Measurements from ENCODE around the gene CDH4. TPM values are rescaled to one million over a fixed set of nuclear protein-coding genes. Genes with fewer than 3 reads are reported as not detected.

CDH4 gene
- total and polyA plus RNA-seq, 2 of the 4 experiments (the other 2 are of a cell fraction) = 1.6 to 3.5 TPM

- no peak overlapping the region for H2BK120ac ChIP-seq (ENCODE audit: low read depth, low read length)
- BruUV-seq (replicated peaks) = no TSS peak
- dilution Hi-C loops (cut with HindIII; ENCODE audit: low sequenced_read_pairs, unreplicated experiment) (no loop called here), in situ Hi-C loops (cut with MboI; ENCODE audit: low sequenced_read_pairs) (no loop called here), intact Hi-C loops (cut with micrococcal nuclease) (no loop called here)
- no peaks in the 10 kb centered on the region for H3K79me1 ChIP-seq (ENCODE audit: low read depth in 1 of 2, low read length in 2 of 2)
- H3K9me1 ChIP-seq (ENCODE audit: insufficient read depth, low read length) = no peaks in the 10 kb centered on the region
- no peak overlapping the region for H4K8ac ChIP-seq (ENCODE audit: low read depth in 2 of 2, low read length in 2 of 2)
- ChIA-PET CTCF (no interaction called here), POLR2A (ENCODE audit: unreplicated experiment) (no interaction called here)
- H4K20me1 ChIP-seq (ENCODE audit: insufficient read depth, low read length) = no peaks in the 10 kb centered on the region
- H4K5ac ChIP-seq (ENCODE audit: low read depth, low read length) = no peak overlapping the region
- no peaks in the 10 kb centered on the region for H3K36me3 ChIP-seq (ENCODE audit: control insufficient read depth, insufficient read depth, low read length)
- no peak overlapping the region for H4K91ac ChIP-seq (ENCODE audit: insufficient read depth, low read depth, low read length)
- H3K27me3 ChIP-seq (ENCODE audit: control insufficient read depth, insufficient read depth, low read length) = peaks cover 2% of the 10 kb centered on the region; the same call in 1 of the 2 replicates
- H3K14ac ChIP-seq (replicated peaks; ENCODE audit: low read depth, low read length) = no peak overlapping the region
- no peak overlapping the region for H3K9ac ChIP-seq (ENCODE audit: low read depth, low read length)
- H3K27ac ChIP-seq (ENCODE audit: insufficient read depth, low read length) = no peak overlapping the region
- no peak overlapping the region for H3K4me3 ChIP-seq (ENCODE audit: insufficient read depth, low read depth, low read length)
- H3K9me3 ChIP-seq (ENCODE audit: control insufficient read depth, insufficient read depth, low read length) = no peaks in the 10 kb centered on the region
- no peaks in the 10 kb centered on the region for H3K4me1 ChIP-seq (ENCODE audit: control insufficient read depth, insufficient read depth, low read length)
- H3K4me2 ChIP-seq (ENCODE audit: low read depth, low read length) = no peak overlapping the region
- H2BK15ac ChIP-seq (ENCODE audit: low read depth, low read length) = no peak overlapping the region
- H2AFZ ChIP-seq (replicated peaks; ENCODE audit: low read length, poor library complexity) = no peak overlapping the region
- no peak overlapping the region for H2BK20ac ChIP-seq (ENCODE audit: low read depth, low read length)
- H2AK9ac ChIP-seq (replicated peaks; ENCODE audit: low read depth, low read length, poor library complexity) = no peak overlapping the region
- WGBS, 2 experiments (ENCODE audit: extremely low coverage in 2 of 2, insufficient read length in 1 of 2) = 78% methylated on average over 8 of the region's 20 CpGs; no CpG with 5 or more reads in 1 of the 2 experiments
- H2AK5ac ChIP-seq (ENCODE audit: low read depth, low read length) = no peak overlapping the region
- ATAC-seq (ENCODE audit: low read depth) (no peak), DNase-seq (no peak)
- no peak overlapping the region for H3K23ac ChIP-seq (ENCODE audit: low read depth, low read length)
- H3K56ac ChIP-seq (ENCODE audit: extremely low read depth, insufficient read depth, low read length) = no peak overlapping the region
- no peak overlapping the region for H3K18ac ChIP-seq (ENCODE audit: low read depth, low read length)
- TF ChIP-seq RAD21 (IDR thresholded peaks at IDR 0.05; ENCODE audit: low read length) = no peak
- H2BK5ac ChIP-seq (ENCODE audit: low read depth, low read length, poor library complexity, severe bottlenecking) = no peak overlapping the region
- H3K4ac ChIP-seq (ENCODE audit: low read depth, low read length) = no peak overlapping the region
These were observed 511.1 kb downstream of the CDH4 start for GRCh38 chr20:61762886-61763739.

All from IMR-90 (cell line).